Parathyroid adenoma (tissue), 2 donors: ENCODE results near the gene DLG5.

Experiments used
- H2AFZ ChIP-seq: fragments of 300-600 bp; sonication (generic); one replicate; pipeline ENCODE4 v1.7.0; 2017; ENCODE audit warnings: antibody characterized with exemption, mild to moderate bottlenecking
- H3K27ac ChIP-seq: fragments of 300-600 bp; sonication (generic); one replicate; pipeline ENCODE4 v1.7.0; 2017
- H3K27me3 ChIP-seq: fragments of 300-600 bp; sonication (generic); one replicate; pipeline ENCODE4 v1.7.0; 2017; ENCODE audit warnings: low read length; ENCODE audit not compliant: control insufficient read depth, insufficient read depth
- H3K36me3 ChIP-seq: fragments of 300-600 bp; sonication (generic); one replicate; pipeline ENCODE4 v1.7.0; 2017; ENCODE audit warnings: low read length; ENCODE audit not compliant: control insufficient read depth, insufficient read depth
- H3K4me1 ChIP-seq: fragments of 300-600 bp; sonication (generic); one replicate; pipeline ENCODE4 v1.7.0; 2017; ENCODE audit warnings: control low read depth
- H3K4me2 ChIP-seq: fragments of 300-600 bp; sonication (generic); one replicate; pipeline ENCODE4 v1.7.0; 2017; ENCODE audit warnings: low read length
- H3K4me3 ChIP-seq: fragments of 300-600 bp; sonication (generic); one replicate; pipeline ENCODE4 v1.7.0; 2017; ENCODE audit warnings: low read depth, low read length
- H3K79me2 ChIP-seq: fragments of 300-600 bp; sonication (generic); one replicate; pipeline ENCODE4 v1.7.0; 2017; ENCODE audit warnings: control low read depth
- H3K9ac ChIP-seq: fragments of 300-600 bp; sonication (generic); one replicate; pipeline ENCODE4 v1.7.0; 2017; ENCODE audit warnings: mild to moderate bottlenecking
- H3K9me3 ChIP-seq: fragments of 300-600 bp; sonication (generic); one replicate; pipeline ENCODE4 v1.7.0; 2017; ENCODE audit warnings: low read length; ENCODE audit not compliant: control insufficient read depth
- TF ChIP-seq, protein P1 (sequence below): fragments of 300-600 bp; sonication (generic); IDR thresholded peaks from one replicate; pipeline ENCODE4 v1.7.0; 2017; ENCODE audit warnings: antibody characterized with exemption, mild to moderate bottlenecking
- donor health status: primary hyperparathyroidism.

DLG5 gene

GRCh38 chr10:77784856-77785255, 141.7 kb downstream of the DLG5 start:
- H3K79me2 ChIP-seq = no peaks in the 10 kb centered on the region
- no peaks in the 10 kb centered on the region for H3K36me3 ChIP-seq
- TF ChIP-seq, protein P1, sequence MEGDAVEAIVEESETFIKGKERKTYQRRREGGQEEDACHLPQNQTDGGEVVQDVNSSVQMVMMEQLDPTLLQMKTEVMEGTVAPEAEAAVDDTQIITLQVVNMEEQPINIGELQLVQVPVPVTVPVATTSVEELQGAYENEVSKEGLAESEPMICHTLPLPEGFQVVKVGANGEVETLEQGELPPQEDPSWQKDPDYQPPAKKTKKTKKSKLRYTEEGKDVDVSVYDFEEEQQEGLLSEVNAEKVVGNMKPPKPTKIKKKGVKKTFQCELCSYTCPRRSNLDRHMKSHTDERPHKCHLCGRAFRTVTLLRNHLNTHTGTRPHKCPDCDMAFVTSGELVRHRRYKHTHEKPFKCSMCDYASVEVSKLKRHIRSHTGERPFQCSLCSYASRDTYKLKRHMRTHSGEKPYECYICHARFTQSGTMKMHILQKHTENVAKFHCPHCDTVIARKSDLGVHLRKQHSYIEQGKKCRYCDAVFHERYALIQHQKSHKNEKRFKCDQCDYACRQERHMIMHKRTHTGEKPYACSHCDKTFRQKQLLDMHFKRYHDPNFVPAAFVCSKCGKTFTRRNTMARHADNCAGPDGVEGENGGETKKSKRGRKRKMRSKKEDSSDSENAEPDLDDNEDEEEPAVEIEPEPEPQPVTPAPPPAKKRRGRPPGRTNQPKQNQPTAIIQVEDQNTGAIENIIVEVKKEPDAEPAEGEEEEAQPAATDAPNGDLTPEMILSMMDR = no peak
- no peak overlapping the region for H3K27ac ChIP-seq
- H3K9me3 ChIP-seq = no peaks in the 10 kb centered on the region
- H3K4me2 ChIP-seq = no peak overlapping the region
- H3K4me1 ChIP-seq = peaks cover 3% of the 10 kb centered on the region
- H3K9ac ChIP-seq = no peak overlapping the region
- H3K27me3 ChIP-seq = no peaks in the 10 kb centered on the region
- H3K4me3 ChIP-seq = no peak overlapping the region
- no peak overlapping the region for H2AFZ ChIP-seq

GRCh38 chr10:77782328-77783061, 144.1 kb downstream of the DLG5 start:
- peaks cover 3% of the 10 kb centered on the region for H3K4me1 ChIP-seq
- no peak overlapping the region for H3K9ac ChIP-seq
- H3K27ac ChIP-seq = peak overlapping the region; percentile 0
- H3K9me3 ChIP-seq = no peaks in the 10 kb centered on the region
- no peaks in the 10 kb centered on the region for H3K27me3 ChIP-seq
- H3K79me2 ChIP-seq = no peaks in the 10 kb centered on the region
- TF ChIP-seq, protein P1 = no peak
- no peak overlapping the region for H3K4me2 ChIP-seq
- H2AFZ ChIP-seq = no peak overlapping the region
- no peaks in the 10 kb centered on the region for H3K36me3 ChIP-seq
- no peak overlapping the region for H3K4me3 ChIP-seq

DNA sequence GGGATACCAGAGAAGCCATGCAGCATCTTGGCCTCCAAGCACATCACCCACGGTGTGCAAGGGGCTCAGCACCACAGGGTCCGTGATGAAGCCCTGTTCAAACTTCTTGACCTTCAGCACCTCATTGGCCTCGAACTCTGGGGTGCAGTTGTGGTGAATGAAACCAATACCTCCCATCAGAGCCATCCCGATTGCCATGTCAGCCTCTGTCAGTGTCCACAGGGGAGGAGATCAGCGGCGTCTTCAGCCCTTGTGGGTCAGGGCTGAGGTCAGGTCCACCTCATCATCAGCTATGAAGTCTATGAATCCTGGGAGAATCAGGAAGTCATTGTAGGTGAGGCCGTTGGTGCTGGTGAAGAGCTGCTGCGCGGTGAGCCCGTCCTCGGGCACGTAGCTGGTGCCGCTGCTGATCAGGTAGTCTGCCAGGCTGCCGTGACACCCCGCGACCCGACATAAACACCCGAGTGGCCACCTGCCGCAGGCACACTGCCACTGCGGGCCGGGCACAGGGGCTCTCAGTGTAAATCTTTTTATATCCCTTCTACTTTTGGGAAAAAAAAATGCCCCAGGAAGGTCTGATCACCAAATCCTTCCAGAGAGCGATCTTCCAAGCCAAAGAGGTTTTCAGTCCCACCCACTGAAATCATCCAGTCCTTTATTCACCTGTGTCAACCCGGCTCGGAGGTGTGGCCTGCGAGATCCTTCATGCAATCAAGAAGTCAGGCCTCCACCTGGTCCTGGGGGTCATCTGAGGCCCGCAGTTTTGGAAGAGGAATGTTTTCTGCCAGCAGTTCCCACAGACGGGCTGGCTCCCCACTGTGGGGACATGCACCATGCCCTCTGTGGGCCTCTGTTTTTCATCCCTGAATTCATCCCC, 144.9 kb downstream of the DLG5 start:
- Histone ChIP-seq H3K36me3 (no peaks in the 10 kb centered on the region), H3K27me3 (no peaks in the 10 kb centered on the region), H3K4me1 (peaks cover 3% of the 10 kb centered on the region), H3K4me2 (no peak overlapping the region), H3K79me2 (no peaks in the 10 kb centered on the region), H3K27ac (no peak overlapping the region), H3K4me3 (no peak overlapping the region), H3K9ac (no peak overlapping the region), H2AFZ (no peak overlapping the region), H3K9me3 (no peaks in the 10 kb centered on the region)
- TF ChIP-seq, protein P1 = no peak

DNA sequence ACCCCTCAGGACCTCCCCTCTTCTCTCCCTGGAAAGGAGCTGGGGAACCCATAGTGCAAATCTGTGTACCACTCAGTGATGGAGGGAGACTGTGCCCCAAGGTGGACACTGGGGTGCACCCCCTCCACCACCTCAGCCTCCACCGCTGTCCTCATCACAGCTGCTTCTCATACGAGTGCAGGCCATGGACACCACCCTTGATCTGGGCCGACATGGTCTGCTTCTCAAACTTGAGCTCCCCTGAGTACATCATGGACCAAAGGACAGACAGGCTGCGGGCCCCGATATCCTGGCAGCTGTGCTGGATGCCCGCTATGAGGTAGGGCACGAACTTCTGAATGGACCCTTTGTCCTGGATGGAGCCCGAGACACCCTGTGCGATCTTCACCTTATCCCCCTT, 146.4 kb downstream of the DLG5 start:
- H3K27me3 ChIP-seq = no peaks in the 10 kb centered on the region
- no peaks in the 10 kb centered on the region for H3K79me2 ChIP-seq
- H2AFZ ChIP-seq = no peak overlapping the region
- H3K27ac ChIP-seq = no peak overlapping the region
- H3K9ac ChIP-seq = no peak overlapping the region
- no peak overlapping the region for H3K4me2 ChIP-seq
- no peak overlapping the region for H3K4me3 ChIP-seq
- TF ChIP-seq, protein P1 = no peak
- H3K4me1 ChIP-seq = peaks cover 10% of the 10 kb centered on the region
- H3K36me3 ChIP-seq = no peaks in the 10 kb centered on the region
- H3K9me3 ChIP-seq = no peaks in the 10 kb centered on the region
